OCI-LY1 (cell line): ENCODE measurements around the gene NFX1.

Experiments used
- H2AFZ ChIP-seq: fragments of 200-600 bp; sonication (generic), shearing (Covaris generic); 2 replicates; pipeline ENCODE4 v1.6.0; 2014; ENCODE audit warnings: antibody characterized with exemption, mild to moderate bottlenecking, low read length
- H3F3A ChIP-seq: fragments of 200-600 bp; sonication (generic), shearing (Covaris generic); 2 replicates; pipeline ENCODE4 v1.6.0; 2014; ENCODE audit warnings: mild to moderate bottlenecking, antibody characterized with exemption, low read length, moderate library complexity; ENCODE audit not compliant: insufficient read depth
- H3K27ac ChIP-seq: fragments of 200-600 bp; sonication (generic); 2 replicates; pipeline ENCODE4 v1.5.1; 2014; ENCODE audit warnings: low read length, mixed run types, mild to moderate bottlenecking, low read depth; ENCODE audit not compliant: poor library complexity, severe bottlenecking
- H3K27me3 ChIP-seq: fragments of 200-600 bp; sonication (generic); 2 replicates; pipeline ENCODE4 v1.6.0; 2014; ENCODE audit warnings: antibody characterized with exemption, mild to moderate bottlenecking, low read length, moderate library complexity; ENCODE audit not compliant: insufficient read depth
- H3K36me3 ChIP-seq: fragments of 200-600 bp; sonication (generic); 2 replicates; pipeline ENCODE4 v1.6.1; 2014; ENCODE audit warnings: mild to moderate bottlenecking, antibody characterized with exemption, low read length, moderate library complexity, mixed read lengths; ENCODE audit not compliant: insufficient read depth
- H3K4me1 ChIP-seq: fragments of 200-600 bp; sonication (generic); 2 replicates; pipeline ENCODE4 v1.5.1; 2014; ENCODE audit warnings: mild to moderate bottlenecking, low read length, moderate library complexity; ENCODE audit not compliant: insufficient read depth, severe bottlenecking
- H3K4me2 ChIP-seq: fragments of 200-600 bp; sonication (generic), shearing (Covaris generic); 2 replicates; pipeline ENCODE4 v1.6.1; 2014; ENCODE audit warnings: low read length
- H3K4me3 ChIP-seq: fragments of 200-600 bp; sonication (generic); 2 replicates; pipeline ENCODE4 v1.5.1; 2014; ENCODE audit warnings: low read length, low read depth, mild to moderate bottlenecking, mixed read lengths; ENCODE audit not compliant: poor library complexity, severe bottlenecking
- H3K79me2 ChIP-seq: fragments of 200-600 bp; shearing (Covaris generic); 2 replicates; pipeline ENCODE4 v1.6.1; 2016; ENCODE audit warnings: mixed run types, low read length, mixed read lengths; ENCODE audit not compliant: insufficient read depth
- H3K9ac ChIP-seq: fragments of 200-600 bp; sonication (generic), shearing (Covaris generic); 2 replicates; pipeline ENCODE4 v1.6.1; 2014; ENCODE audit warnings: mild to moderate bottlenecking, low read length, mixed read lengths
- H3K9me2 ChIP-seq: fragments of 200-600 bp; sonication (generic), shearing (Covaris generic); 2 replicates; pipeline ENCODE4 v1.6.1; 2014; ENCODE audit warnings: low read depth, mild to moderate bottlenecking, low read length, mixed read lengths
- H3K9me3 ChIP-seq: fragments of 200-600 bp; shearing (Covaris generic); 2 replicates; pipeline ENCODE4 v1.6.1; 2014; ENCODE audit warnings: low read length, mixed read lengths
- H4K20me1 ChIP-seq: fragments of 200-600 bp; sonication (generic), shearing (Covaris generic); 2 replicates; pipeline ENCODE4 v1.6.0; 2016; ENCODE audit warnings: mild to moderate bottlenecking, low read length; ENCODE audit not compliant: insufficient read depth
- CTCF ChIP-seq: fragments of 200-600 bp; sonication (generic), shearing (Covaris generic); IDR thresholded peaks from 2 replicates; pipeline ENCODE4 v1.5.1; 2017; ENCODE audit warnings: mild to moderate bottlenecking, antibody characterized with exemption, low read length, moderate library complexity, mixed read lengths
- EZH2 ChIP-seq: fragments of 200-600 bp; sonication (generic), shearing (Covaris generic); IDR thresholded peaks from 2 replicates; pipeline ENCODE4 v1.8.0; 2017; ENCODE audit warnings: borderline replicate concordance, mixed run types, mild to moderate bottlenecking, antibody characterized with exemption, low read length, moderate library complexity, mixed read lengths

Gene NFX1

GRCh38 chr9:33320568-33321261, 30.4 kb downstream of the NFX1 start:
- TF ChIP-seq CTCF (no peak), EZH2 (no peak)
- no peaks in the 10 kb centered on the region for H3K79me2 ChIP-seq
- no peak overlapping the region for H3K4me2 ChIP-seq
- H3K9me2 ChIP-seq = no peaks in the 10 kb centered on the region
- no peaks in the 10 kb centered on the region for H3F3A ChIP-seq
- no peak overlapping the region for H3K27ac ChIP-seq
- peaks cover 92% of the 10 kb centered on the region for H3K36me3 ChIP-seq
- no peaks in the 10 kb centered on the region for H3K9me3 ChIP-seq
- H2AFZ ChIP-seq = no peak overlapping the region
- no peak overlapping the region for H3K4me3 ChIP-seq
- H3K4me1 ChIP-seq = no peaks in the 10 kb centered on the region
- no peaks in the 10 kb centered on the region for H3K27me3 ChIP-seq
- H4K20me1 ChIP-seq = no peaks in the 10 kb centered on the region
- no peak overlapping the region for H3K9ac ChIP-seq

GRCh38 chr9:33329117-33329563, 38.8 kb downstream of the NFX1 start:
- H3K4me2 ChIP-seq = no peak overlapping the region
- no peaks in the 10 kb centered on the region for H3K27me3 ChIP-seq
- H3F3A ChIP-seq = no peaks in the 10 kb centered on the region
- H3K4me3 ChIP-seq = no peak overlapping the region
- H4K20me1 ChIP-seq = no peaks in the 10 kb centered on the region
- no peaks in the 10 kb centered on the region for H3K9me3 ChIP-seq
- no peak overlapping the region for H3K27ac ChIP-seq
- no peaks in the 10 kb centered on the region for H3K9me2 ChIP-seq
- TF ChIP-seq CTCF = no peak
- TF ChIP-seq EZH2 = no peak
- H3K36me3 ChIP-seq = peaks cover 79% of the 10 kb centered on the region
- no peaks in the 10 kb centered on the region for H3K4me1 ChIP-seq
- no peak overlapping the region for H2AFZ ChIP-seq
- no peak overlapping the region for H3K9ac ChIP-seq
- H3K79me2 ChIP-seq = no peaks in the 10 kb centered on the region

- Histone ChIP-seq H3K36me3 (peaks cover 78% of the 10 kb centered on the region), H3K27me3 (no peaks in the 10 kb centered on the region)
- TF ChIP-seq CTCF = no peak
- no peak for TF ChIP-seq EZH2
These were observed 39.7 kb downstream of the NFX1 start for GRCh38 chr9:33329979-33330378.

More at GRCh38 chr9:33329979-33330378, 39.7 kb downstream of the NFX1 start:
- Histone ChIP-seq H4K20me1 (no peaks in the 10 kb centered on the region), H3K27ac (no peak overlapping the region), H3K4me1 (no peaks in the 10 kb centered on the region), H3K9me3 (no peaks in the 10 kb centered on the region), H3K9me2 (no peaks in the 10 kb centered on the region), H3K79me2 (no peaks in the 10 kb centered on the region), H3K4me2 (no peak overlapping the region), H3F3A (no peaks in the 10 kb centered on the region), H3K4me3 (no peak overlapping the region), H2AFZ (no peak overlapping the region), H3K9ac (no peak overlapping the region)
